Right renal cortex interstitium (tissue), 3 donors: ENCODE data around the gene CCDC154. TPM values are rescaled to one million over a fixed set of nuclear protein-coding genes. Genes with fewer than 3 reads are reported as not detected.
"Not testable (repeated sequence)": the region's sequence is repeated elsewhere in the genome, so short reads cannot be mapped to it uniquely, and the experiment has no call there.

ENCODE experiments used
- DNase-seq, 3 donors: peaks; one replicate each; pipeline ENCODE4 v3.0.0-alpha.2; 2013; ENCODE audit warnings: low read depth in 3 of 3, low spot score in 2 of 3
- polyA plus RNA-seq, 3 donors: library from polyadenylated mRNA; unstranded; fragments of 120-200 nt; gene quantifications; one replicate each; pipeline ENCODE4 v1.2.1, GENCODE V29; 2013; ENCODE audit not compliant: insufficient read length in 3 of 3

CCDC154 gene
- polyA plus RNA-seq, result 1 to 10 TPM; 1.0 to 1.7 (median 1.5) TPM

- no peak for DNase-seq
These were observed at the start of gene CCDC154 for GRCh38 chr16:1443980-1444729. CCDC154 (minus strand) TSS chr16:1444556; CDS start chr16:1444322, 234 bp downstream.

- DNase-seq, result no peak
These were observed 49.4 kb upstream of the CCDC154 start for GRCh38 chr16:1493746-1494094.

GRCh38 chr16:1492923-1493745 is 48.8 kb upstream of the CCDC154 start, which contains the start of gene TELO2:
TELO2 (plus strand) TSS chr16:1493360; CDS start chr16:1494282, 922 bp downstream.
- peak; percentile 53 to 64 (median 57) for DNase-seq

GRCh38 chr16:1492082-1492922 is 47.9 kb upstream of the CCDC154 start:
- DNase-seq, result no peak

- no peak for DNase-seq
These were observed 47.0 kb upstream of the CCDC154 start for GRCh38 chr16:1491327-1491726.

GRCh38 chr16:1489077-1489476 is 44.7 kb upstream of the CCDC154 start:
- no peak for DNase-seq

- no peak for DNase-seq
These were observed 44.3 kb upstream of the CCDC154 start, which contains the start of gene PTX4 for GRCh38 chr16:1488619-1489018. PTX4 (minus strand) TSS chr16:1488944; CDS start chr16:1488909, 35 bp downstream.

GRCh38 chr16:1488054-1488601 is 43.8 kb upstream of the CCDC154 start:
- no peak for DNase-seq

- no peak for DNase-seq
These were observed 43.2 kb upstream of the CCDC154 start for GRCh38 chr16:1487395-1488053.

- no peak for DNase-seq
These were observed 42.4 kb upstream of the CCDC154 start for GRCh38 chr16:1486551-1487390.

- no peak for DNase-seq
These were observed 41.6 kb upstream of the CCDC154 start for GRCh38 chr16:1485847-1486496.

- no peak for DNase-seq
These were observed 37.8 kb upstream of the CCDC154 start for GRCh38 chr16:1481906-1482835.

GRCh38 chr16:1478937-1479336 is 34.6 kb upstream of the CCDC154 start:
- DNase-seq, result not testable (repeated sequence)

GRCh38 chr16:1477033-1477432 is 32.7 kb upstream of the CCDC154 start:
- no peak for DNase-seq

GRCh38 chr16:1475552-1476114 is 31.3 kb upstream of the CCDC154 start:
- DNase-seq, result no peak

- peak in 2 of 3 donors; percentile 64 to 71 for DNase-seq
These were observed 30.6 kb upstream of the CCDC154 start, which contains the start of gene CLCN7 for GRCh38 chr16:1474796-1475551. CLCN7 (minus strand) TSS chr16:1475028; CDS start chr16:1474974, 54 bp downstream.
